Measurements from ENCODE around the gene APPBP2. TPM values are rescaled to one million over a fixed set of nuclear protein-coding genes. Genes with fewer than 3 reads are reported as not detected.
A peak's percentile ranks its signal among the peaks of the same experiment; 100 is the strongest.
"Not testable (repeated sequence)": the region's sequence is repeated elsewhere in the genome, so short reads cannot be mapped to it uniquely, and the experiment has no call there.

The APPBP2 gene
- total RNA-seq, 1 experiment from 2014 or later, result 36.7 TPM

DNA sequence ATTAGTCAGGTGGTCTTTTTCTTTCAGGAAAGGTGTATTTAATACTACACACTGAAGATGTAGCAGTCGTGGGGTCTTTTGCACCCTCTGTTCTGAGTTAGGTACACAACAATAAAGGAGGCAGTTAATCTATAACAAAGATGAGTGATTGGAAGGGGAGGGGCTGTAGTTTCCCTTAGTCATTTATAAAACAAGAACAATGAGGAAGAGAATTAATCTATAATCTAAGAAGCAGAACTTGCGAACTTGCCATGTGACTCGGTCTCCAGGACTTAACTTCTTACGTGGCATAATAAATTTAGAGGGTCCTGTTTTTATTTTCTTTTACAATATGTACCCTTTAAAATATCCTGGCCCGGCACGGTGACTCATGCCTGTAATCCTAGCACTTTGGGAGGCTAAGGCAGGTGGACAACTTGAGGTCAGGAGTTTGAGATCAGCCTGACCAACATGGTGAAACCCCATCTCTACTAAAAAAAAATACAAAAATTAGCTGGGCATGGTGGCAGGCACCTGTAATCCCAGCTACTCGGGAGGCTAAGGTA lies 8.6 kb upstream of the APPBP2 start:
- DNase-seq (ENCODE audit: low spot score), result no peak

DNA sequence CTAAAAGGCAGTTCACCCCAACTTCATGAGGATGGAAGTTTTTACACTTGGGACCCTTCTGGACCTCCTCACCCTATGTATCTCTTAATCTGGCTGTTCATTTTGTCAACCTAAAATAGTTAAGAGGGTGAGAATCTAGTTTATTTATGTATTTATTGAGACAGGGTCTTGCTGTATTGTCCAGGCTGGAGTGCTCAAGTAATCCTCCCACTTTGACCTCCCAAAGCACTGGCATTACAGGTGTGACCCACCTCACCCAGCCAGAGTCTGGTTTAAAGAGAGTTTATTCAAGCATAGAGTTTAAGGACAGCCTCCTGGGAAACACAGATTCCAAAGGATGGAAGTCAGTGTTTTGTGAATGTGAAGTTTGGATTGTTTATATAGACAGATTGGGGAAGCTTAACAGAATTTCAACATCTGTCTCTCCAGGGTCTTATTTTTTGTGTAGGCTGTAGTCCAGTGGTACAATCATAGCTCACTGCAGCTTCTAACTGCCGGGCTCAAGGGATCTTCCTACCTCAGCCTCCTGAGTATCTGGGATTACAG lies 8.0 kb upstream of the APPBP2 start:
- DNase-seq (ENCODE audit: low spot score), result no peak

DNA sequence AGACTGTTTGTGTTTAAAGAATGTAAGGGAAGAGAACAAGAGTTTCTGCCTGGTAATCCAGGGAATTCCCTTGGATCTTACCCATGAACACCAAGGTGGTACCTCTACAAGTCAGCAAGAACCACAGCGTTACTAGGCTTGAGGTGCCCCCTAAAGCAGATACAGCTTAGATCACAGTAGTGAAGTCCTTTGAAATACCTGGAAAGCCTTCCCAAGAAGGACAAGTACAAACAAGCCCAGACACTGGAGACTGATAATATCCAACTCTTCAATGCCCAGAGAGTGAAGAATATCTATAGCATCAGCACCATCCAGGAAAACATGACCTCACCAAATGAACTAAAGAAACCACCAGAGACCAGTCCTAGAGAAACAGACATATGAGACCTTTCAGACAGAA lies 3.8 kb upstream of the APPBP2 start:
- DNase-seq (ENCODE audit: low spot score), result no peak

DNA sequence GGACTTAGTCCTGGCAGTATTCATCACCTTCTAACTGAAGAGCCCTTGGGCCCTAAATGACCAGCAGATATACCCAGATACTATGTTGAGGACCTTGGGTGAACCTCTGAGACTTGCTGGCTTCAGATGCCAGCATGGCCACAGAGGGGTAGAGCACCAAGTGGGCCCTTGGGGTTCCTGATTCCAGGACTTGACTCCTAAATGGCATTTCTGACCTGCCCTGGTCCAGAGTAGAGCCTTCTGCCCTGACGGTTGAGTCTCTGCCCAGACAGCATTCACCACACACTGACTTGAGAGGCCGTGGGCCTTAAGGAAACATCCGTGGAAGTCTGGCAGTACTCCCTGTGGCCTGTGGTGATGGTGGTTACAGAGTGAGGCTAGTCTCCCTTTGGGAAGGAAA lies 2.8 kb upstream of the APPBP2 start:
- no peak for DNase-seq (ENCODE audit: low spot score)

DNA sequence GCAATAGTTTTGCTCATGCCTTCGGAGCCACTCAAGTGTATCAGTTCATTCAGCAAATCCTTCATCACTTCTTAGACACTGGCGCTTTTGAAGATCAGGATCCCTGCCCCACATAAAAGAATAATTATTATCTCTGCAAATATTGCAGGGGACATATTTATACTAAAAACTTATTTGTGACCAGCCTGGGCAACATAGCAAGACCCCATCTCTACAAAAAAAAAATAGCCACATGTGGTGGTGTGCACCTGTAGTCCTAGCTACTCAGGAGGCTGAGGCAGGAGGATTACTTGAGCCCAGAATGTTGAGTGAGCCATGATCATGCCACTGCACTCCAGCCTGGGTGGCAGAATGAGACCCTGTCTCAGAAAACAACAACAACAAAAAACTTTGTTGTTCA lies 1.7 kb upstream of the APPBP2 start:
- no peak for DNase-seq (ENCODE audit: low spot score)

DNA sequence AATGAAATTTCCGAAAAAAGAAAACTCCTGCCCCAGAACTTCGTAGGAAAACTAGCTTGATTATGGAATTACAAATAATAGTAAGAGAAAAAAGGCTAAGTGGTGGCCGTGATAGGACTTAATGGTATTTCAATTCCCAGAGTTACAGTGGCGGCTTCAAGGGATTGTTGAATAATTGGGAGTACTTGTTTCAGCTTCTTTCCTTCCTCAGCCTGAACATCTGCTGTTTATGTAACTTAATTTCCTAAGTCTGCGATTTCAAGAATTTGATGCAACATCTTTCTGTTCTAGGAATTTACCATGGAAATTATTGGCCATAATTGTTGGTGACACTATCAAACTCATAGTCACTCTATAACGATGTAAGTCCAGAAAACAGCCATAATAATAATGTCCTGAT lies 684 bp upstream of the APPBP2 start:
- DNase-seq (ENCODE audit: low spot score), result no peak

DNA sequence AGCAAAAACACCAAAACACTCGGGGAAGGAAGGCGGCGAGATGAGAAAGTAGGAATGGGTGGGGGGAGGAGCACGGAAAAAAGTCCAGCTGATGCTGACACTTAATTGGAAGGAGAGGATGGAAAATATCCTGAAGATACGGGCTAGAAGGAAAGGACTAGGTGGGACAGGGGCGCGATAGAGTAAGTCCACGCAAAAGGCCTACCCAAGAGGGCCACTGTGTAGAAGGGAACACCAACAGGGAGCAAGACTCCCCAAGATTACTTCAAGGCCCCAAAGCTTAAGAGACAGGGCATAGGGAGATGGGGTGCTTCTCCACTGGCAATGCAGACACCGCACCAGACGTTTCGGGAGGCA lies 736 bp downstream of the APPBP2 start:
- peak; percentile 33 for DNase-seq (ENCODE audit: low spot score)

DNA sequence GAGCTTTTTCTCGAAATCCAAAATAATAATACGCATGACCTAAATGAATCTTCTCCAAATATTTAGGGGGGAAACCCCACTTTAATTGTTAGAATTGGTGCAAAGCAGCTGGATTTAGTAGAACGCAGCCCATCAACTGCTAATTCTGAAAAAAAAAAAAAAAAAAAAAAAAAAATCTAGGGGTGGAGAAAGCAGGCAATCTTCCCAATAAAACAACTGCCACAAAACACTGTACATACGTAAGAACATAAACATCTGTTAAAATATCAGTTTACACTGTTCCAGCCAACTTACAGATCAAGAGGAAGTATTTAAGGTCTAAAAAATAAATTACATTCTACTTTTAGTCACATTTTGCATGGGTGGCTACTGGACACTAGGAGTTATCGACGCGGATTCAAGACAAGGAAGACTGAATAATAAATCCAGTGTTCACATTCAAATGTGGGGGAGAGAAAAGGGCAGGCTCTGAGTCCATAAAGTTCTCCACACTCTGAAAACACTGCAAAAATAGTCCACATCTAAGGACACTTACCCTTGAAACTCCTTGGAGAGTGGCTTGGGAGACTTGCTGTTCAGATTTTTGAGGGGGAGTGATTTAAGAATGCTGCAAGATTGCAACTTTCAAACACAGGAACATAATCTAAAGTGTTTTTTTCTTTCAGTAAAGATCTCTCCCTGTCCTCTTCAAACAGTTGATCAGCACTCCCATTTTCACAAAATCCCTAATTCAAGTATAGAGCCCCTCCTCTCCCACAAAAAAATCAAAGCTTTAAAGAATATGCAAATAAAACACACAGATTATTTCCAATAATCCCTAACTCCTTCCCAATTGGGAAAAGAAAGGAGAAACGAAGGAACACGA lies 1.3 kb downstream of the APPBP2 start:
- peak; percentile 25 for DNase-seq (ENCODE audit: low spot score)

DNA sequence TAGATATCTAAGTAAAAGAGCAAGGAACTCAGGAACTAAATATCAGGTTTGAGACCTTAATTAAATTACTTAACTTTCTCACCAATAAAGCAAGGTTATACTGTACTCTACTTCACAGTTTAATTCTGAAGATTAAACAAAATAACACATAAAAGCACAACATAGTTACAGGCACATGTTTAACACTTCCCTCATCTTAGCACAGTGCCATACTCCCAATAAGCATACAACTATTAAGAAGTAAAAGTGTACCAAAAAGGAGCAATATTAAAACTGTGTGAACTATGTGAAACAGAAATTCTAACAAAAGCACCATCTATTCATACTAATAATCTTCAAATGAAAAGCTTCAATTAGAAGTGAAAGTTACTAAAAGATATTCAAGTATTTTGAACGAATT lies 2.2 kb downstream of the APPBP2 start:
- no peak for DNase-seq (ENCODE audit: low spot score)

DNA sequence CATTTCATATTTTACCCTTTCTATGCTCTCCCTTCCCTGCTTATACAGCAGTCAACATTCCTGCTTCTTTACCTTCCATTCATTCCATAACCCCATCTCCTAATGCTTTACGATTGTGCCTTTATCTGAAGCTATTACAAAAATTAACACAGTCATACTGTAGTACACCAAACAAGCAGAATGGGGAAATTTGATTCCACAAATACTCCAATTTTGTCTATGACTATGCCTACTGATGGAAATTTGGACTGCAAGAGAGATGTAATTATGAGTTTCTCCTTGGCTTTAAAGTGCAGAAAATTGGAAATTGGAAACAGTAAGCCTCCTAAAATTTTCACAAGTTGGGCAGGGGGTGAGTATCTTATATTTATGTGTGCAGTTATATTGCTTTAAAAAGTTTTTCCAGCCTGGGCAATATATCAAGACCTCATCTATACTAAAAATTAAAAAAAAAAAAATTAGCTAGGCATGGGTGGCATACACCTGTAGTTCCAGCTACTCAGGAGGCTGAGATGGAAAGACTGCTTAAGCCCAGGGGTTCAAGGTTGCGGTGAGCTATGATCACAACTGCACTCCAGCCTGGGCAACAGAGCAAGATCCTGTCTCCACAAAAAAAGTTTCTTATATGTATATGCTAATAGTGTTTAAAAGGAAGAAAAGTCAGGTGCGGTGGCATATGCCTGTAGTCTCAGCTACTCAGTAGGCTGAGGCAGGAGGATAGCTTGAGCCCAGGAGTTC lies 3.0 kb downstream of the APPBP2 start:
- DNase-seq (ENCODE audit: low spot score), result no peak

DNA sequence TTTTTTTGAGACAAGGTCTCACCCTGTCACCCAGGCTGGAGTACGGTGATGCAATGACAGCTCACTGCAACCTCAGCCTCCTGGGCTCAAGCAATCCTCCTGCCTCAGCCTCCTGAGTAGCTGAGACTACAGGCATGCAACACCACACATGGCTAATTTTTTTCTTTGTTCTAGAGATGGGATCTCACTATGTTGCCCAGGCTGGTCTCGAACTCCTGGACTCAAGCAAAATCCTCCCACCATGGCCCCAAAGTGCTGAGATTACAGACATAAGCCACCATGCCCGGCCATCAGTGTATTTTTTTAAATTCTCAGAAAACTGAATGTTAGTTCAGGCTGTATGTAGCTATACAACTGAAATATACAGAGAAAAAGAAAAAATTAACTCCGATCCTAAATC lies 6.2 kb downstream of the APPBP2 start:
- DNase-seq (ENCODE audit: low spot score), result no peak

DNA sequence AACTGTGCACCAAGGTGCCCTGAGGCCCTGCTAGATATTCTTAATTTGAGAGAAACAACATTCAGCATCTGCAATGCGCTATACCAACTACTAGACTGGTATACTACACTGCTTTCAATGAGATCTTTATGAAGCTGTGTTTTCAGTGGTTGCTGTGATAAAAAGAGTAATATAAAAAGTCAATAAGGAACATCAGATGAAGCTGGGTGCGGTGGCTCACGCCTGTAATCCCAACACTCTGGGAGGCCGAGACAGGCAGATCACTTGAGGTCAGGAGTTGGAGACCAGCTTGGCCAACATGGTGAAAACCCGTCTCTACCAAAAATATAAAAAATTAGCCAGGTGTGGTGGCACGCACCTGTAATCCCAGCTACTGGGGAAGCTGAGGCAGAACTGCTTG lies 10.4 kb downstream of the APPBP2 start:
- not testable (repeated sequence) for DNase-seq (ENCODE audit: low spot score)

DNA sequence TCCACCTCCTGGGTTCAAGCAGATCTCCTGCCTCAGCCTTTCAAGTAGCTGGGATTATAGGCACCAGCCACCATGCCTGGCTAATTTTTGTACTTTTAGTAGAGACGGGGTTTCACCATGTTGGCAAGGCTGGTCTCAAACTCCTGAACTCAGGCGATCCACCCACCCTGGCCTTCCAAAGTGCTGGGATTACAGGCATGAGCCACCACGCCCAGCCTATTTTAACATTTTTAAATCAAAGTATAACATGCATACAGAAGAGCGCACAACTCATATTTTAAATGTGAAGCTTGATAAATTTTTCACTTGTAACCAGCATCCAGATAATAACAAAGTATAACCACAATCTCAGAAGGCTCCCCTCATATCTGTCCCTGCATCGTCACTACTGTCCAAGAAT lies 10.8 kb downstream of the APPBP2 start:
- not testable (repeated sequence) for DNase-seq (ENCODE audit: low spot score)

DNA sequence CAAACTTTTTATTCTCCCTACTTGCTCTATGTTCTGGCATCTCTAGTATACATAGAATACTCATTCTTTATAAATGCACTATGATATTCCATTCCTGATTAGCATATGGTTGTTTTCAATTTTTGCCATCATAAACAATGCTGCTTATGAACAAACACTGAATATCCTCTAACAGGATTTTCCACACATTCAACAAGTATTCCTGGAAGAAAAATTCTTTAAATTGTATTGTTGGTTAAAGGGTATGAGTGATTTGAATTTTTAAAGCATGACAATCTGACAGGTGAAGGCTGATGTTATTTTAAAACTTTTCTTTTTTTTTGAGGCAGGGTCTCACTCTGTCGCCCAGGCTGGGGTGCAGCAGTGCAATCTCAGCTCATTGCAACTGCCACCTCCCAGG lies 11.5 kb downstream of the APPBP2 start:
- no peak for DNase-seq (ENCODE audit: low spot score)

DNA sequence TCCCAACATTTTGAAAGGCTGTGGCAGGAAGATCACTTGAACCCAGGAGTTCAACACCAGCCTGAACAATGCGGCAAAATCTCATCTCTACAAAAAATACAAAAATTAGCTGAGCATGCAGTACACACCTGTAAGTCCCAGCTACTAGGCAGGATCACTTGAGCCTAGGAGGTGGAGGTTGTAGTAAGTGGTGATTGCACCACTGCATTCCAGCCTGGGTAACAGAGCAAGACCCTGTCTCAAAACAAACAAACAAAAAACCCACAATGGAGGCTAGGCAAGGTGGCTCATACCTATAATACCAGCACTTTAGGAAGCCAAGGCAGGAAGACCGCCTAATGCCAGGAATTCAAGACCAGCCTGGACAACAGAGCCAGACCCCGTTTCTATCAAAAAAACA lies 12.0 kb downstream of the APPBP2 start:
- no peak for DNase-seq (ENCODE audit: low spot score)

DNA sequence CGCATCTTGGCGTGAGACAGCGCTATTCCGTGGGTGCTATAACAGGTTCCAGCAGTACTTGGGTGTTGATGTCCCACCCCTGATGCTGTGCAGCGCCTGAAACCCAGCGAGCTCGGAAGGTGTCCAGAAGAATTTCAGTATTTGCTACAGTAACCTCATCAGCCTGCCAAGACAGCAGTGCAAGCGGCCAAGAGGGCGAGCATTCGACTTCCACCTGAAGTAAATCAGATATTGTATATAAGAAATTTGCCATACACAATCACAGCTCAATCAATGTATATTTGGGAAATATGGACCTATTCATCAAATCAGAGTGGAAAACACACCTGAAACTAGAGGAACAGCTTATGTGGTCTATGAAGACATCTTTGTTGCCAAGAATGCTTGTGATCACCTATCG lies 13.0 kb downstream of the APPBP2 start:
- no peak for DNase-seq (ENCODE audit: low spot score)

DNA sequence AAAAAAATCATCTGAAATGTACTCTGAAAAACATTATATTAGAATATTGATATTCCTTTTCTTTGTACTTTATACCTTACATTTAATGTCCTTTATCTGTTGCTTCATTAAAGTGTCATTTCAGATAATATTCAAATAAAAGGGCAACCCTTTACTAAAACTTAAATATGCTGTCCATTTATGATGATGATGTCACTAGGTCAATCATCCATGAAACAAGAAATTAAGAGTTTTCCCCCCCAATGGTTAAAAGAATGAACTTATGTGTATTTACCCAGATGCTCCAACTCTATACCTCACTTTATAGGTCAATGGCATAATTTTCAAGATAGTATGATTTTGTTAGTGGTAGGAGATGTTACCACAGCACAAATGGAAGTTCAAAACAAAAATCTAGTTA lies 15.3 kb downstream of the APPBP2 start:
- no peak for DNase-seq (ENCODE audit: low spot score)

DNA sequence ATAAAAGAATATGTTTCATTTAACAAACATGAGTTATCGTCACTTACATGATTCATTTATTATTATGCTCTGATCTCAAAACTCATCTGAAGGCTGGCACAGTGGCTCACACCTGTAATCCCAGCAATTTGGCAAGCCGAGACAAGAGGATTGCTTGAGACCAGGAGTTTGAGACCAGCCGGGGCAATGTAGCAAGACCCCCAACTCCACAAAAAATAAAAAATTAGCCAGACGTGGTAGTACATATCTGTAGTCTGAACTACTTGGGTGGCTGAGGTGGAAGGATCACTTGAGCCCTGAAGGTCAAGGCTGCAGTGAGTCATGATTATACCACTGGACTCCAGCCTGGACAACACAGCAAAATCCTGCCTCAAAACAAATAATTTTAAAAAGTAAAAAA lies 16.0 kb downstream of the APPBP2 start:
- no peak for DNase-seq (ENCODE audit: low spot score)

DNA sequence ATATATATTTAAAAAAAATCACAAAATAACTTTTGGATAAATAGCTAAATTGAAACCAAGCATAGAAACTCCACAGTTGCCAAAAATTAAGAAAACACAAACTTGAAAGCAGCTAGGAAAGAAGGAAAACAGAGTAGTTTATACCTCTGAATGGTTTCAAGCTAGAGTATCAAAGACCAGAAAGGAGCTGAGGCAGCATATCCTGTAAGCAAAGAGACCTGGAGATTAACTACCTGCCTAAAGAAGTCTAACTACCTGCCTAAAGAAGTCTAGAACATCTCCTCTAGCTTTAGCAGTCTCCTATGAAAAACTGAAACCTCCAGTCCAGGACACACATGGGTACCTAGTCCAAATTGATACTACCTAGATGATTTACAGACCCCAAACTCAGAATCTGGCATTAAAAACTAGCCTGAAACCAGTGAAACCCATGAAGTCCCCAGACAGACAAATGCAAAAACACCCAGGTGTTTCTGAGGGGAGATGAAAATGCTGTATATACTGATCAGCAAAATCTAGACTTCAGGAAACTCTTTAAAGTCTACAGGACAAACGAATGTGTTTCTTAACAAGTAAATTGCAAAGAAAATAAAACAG lies 17.6 kb downstream of the APPBP2 start:
- DNase-seq (ENCODE audit: low spot score), result no peak

DNA sequence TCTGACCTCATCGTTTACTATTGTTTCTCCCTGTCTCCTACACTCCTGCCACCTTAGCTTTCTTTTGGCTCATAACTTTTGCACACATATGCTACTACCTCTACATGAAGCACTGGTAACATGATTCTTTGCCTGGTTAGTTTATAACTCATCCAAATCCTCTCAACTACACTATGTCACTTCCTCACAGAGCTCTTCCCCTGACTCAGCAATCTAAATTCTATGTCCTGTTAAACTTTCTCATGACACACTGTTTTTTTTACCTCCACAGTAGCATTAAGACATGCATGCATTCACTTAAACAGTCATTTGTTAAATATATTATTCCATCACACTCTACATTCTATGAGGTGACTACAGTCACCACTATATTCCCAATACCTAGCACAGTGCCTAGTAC lies 19.7 kb downstream of the APPBP2 start:
- peak; percentile 85 for DNase-seq (ENCODE audit: low spot score)

DNA sequence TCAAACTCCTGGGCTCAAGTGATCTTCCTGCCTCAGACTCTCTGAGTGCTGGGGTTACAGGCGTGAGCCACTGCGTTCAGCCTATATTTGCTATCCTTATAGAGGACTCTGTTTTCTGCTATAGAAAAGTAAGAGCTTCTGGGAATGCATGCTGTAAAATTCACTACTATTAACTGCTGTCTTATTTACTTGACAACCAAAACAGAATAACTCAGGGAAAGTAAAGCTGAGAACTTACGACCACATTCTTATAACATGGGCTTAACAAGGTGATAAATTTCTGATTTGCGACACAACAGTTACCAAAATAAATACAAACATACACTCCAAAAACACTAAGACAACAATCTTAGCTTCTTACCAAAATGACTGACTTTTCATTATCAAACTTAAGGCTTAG lies 23.9 kb downstream of the APPBP2 start:
- no peak for DNase-seq (ENCODE audit: low spot score)

DNA sequence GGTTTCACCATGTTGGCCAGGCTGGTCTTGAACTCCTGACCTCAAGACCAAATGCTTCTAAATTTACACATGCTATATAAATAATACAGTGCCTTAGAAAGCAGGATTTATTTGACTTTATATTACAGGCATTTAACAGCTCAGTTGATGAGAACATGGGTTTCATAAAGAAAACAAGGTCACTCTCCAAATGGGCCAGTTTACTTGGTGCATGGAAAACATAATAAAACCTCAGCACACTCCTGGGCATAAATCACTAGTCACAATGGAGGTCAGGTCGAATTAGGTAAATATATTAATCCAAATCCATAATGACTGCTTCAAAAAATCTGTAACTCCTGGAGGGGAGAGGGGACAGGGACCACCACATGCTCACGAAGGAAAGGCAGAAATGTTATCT lies 24.5 kb downstream of the APPBP2 start:
- DNase-seq (ENCODE audit: low spot score), result no peak

Measured in A172 (cell line).